ENCODE measurements around the gene HHAT.

Gene HHAT

DNA sequence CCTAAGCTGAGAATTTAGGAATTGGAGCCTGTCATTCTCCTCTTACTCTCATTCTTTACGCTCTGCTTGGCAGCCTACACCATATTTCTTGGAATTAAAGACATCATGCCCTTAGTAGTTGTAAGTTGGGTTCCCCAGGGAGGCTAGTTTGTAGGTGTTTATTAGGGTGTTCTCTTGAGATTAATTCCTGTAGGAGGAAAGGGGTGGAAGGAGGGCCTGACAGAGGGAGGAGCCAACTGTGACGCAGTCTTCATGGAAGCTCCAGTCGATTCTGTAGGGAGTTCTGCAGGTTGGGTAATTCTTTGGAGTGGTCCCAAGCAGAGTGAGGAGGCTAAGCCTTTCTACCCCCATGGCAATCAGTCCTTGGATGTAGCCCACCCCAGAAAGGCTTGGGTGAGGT is 111.4 kb downstream of the HHAT start:
- no peak overlapping the region for H3K27ac ChIP-seq
- TF ChIP-seq, protein P1, sequence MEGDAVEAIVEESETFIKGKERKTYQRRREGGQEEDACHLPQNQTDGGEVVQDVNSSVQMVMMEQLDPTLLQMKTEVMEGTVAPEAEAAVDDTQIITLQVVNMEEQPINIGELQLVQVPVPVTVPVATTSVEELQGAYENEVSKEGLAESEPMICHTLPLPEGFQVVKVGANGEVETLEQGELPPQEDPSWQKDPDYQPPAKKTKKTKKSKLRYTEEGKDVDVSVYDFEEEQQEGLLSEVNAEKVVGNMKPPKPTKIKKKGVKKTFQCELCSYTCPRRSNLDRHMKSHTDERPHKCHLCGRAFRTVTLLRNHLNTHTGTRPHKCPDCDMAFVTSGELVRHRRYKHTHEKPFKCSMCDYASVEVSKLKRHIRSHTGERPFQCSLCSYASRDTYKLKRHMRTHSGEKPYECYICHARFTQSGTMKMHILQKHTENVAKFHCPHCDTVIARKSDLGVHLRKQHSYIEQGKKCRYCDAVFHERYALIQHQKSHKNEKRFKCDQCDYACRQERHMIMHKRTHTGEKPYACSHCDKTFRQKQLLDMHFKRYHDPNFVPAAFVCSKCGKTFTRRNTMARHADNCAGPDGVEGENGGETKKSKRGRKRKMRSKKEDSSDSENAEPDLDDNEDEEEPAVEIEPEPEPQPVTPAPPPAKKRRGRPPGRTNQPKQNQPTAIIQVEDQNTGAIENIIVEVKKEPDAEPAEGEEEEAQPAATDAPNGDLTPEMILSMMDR (conservative IDR thresholded peaks at IDR 0.05) = no peak
- no peak for TF ChIP-seq ZFX (IDR thresholded peaks at IDR 0.05)

DNA sequence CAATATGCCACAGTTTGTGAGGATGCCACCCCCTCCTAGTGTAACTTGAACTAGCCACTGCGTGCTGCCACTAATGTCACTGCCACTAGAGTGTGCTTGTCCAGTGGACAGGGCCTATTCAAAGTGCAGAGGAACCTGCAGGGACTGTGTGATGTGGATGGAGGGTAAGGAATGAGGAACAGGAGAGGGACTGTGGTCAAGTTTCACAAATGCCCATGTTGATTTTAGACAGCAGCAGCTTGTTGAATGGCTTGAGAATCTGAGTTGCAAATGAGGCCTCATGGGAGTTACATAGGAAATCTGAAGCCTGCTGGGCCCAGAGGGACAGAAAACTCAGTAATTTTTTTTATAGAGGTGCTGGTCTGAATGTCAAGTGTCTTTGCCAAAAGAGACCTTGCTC is 112.3 kb downstream of the HHAT start:
- H3K27ac ChIP-seq = no peak overlapping the region
- TF ChIP-seq, protein P1 (conservative IDR thresholded peaks at IDR 0.05) = no peak
- no peak for TF ChIP-seq ZFX (IDR thresholded peaks at IDR 0.05)

DNA sequence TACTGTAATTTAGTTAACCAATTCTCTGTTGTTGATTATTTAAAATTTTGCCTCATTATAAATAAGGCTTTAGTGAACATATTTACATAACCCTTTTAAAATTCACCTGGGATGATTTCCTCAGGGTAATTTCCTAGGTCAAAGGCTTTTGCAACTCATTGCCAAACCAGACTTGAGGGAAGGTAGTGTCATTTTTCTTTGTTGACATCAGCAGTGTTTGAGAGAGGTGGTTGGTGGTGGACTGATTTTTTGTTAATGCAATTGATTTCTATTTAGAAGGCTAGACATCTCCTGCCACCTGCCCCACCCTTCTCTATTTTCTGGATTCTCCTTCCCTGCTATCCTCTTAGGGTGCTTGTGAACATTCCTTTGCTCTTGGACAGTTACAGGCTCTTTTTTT is 116.8 kb downstream of the HHAT start:
- no peak for TF ChIP-seq ZFX (IDR thresholded peaks at IDR 0.05)
- TF ChIP-seq, protein P1 (conservative IDR thresholded peaks at IDR 0.05) = no peak
- H3K27ac ChIP-seq = no peak overlapping the region

DNA sequence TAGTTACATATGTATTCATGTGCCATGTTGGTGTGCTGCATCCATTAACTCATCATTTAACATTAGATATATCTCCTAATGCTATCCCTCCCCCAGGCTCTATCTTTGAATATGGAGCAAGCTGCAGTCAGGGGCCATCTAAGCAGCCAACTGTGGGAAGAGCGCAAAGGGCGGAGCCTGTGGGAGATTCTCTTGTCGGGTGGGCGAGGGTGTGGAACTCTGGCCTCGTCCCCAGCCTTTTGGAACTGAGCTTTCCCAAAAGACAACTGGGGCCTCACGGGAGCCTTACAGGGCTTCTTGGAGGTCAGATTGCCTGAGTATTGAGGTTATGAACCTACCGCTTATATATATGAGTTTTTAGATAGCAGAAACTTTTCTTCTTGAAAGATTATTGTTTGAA is 117.2 kb downstream of the HHAT start:
- H3K27ac ChIP-seq = no peak overlapping the region
- no peak for TF ChIP-seq ZFX (IDR thresholded peaks at IDR 0.05)
- TF ChIP-seq, protein P1 (conservative IDR thresholded peaks at IDR 0.05) = no peak

DNA sequence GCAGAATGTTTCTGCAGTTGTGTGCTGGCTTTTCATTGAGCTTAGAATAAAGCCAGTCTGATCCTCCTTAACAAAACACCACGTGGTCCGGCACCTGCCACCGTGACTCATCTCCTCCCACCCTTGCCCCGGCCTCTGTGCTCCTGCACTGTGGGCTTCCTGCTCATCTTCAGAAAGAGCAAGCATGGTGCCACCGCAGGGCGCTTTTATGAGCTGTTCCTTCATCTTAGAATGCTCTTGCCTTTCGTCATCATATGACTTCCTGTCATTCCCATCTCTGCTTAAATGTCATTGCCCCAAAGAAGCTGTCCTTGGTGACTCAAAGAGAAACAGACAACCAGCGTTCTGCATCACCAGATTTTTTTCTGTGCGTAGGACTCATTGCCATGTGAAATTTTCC is 117.8 kb downstream of the HHAT start:
- TF ChIP-seq, protein P1 (conservative IDR thresholded peaks at IDR 0.05) = no peak
- no peak for TF ChIP-seq ZFX (IDR thresholded peaks at IDR 0.05)
- no peak overlapping the region for H3K27ac ChIP-seq

DNA sequence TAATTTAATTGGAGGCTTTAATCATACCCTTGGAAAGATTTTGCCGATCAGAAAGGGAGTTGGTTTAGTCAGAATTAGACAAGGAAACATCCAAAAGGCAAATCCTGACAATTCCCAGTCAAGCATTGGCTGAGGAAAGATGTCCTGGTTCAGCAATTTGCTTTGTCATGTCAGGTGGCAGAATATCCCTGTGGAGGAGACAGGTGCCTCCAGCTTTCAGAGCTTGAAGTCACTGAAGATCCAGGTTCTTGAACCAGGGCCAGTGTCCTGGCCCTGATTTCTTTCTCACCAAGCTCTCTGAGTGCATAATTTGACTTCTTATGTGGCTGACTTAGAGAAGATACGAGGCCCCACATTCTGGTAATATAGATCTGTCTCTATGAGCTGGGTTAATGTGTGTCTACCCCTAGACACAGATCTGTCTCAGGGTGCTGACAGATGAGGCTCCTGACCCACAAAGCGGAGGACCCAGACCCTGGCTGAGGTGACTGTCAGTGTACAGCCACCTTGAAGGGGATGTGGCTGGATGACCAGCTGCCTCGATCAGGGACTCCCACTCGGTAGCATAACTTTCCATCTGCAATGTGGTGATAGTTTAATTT is 118.9 kb downstream of the HHAT start:
- H3K27ac ChIP-seq = no peak overlapping the region
- TF ChIP-seq, protein P1 (conservative IDR thresholded peaks at IDR 0.05) = no peak
- TF ChIP-seq ZFX (IDR thresholded peaks at IDR 0.05) = no peak

DNA sequence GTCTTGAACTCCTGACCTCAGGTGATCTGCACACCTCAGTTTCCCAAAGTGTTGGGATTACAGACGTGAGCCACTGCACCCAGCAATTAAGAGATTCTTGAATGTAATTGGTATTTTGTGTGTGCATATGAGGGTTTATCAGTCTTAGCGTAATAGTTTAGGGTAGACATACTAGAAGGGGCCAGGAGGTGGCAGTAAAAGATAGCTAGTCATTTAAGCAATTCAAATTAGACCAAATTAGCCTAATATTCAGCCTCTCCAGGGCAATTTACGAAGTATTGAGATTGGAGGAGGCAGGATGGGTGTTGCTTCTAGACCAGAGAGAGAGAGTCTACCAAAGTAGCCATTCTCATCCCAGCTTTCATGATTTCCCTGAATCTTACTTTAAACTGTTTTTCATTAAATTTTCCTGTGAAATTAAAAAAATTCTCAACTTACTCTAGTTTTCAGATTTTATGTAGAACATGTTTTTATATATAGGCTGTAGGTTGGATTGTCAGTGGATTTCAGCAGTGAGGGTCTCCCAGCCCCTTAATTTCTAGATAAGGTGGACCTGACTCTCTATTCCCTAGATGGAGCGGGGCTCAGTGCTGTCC is 119.7 kb downstream of the HHAT start:
- TF ChIP-seq ZFX (IDR thresholded peaks at IDR 0.05) = no peak
- TF ChIP-seq, protein P1 (conservative IDR thresholded peaks at IDR 0.05) = peak; percentile 80
- no peak overlapping the region for H3K27ac ChIP-seq
